Caco-2 (cell line): ENCODE data around the gene GPRC5D. TPM values are rescaled to one million over a fixed set of nuclear protein-coding genes. Genes with fewer than 3 reads are reported as not detected.

Experiments used
- BruUV-seq: library from RNA; stranded (reverse); fragments of 400-500 nt; replicated peaks from 2 replicates; lab custom pipeline; 2021; lab: Mats Ljungman, UMichigan
- CTCF ChIA-PET: fragments of 300-600 bp; sonication (Branson Sonifier 250); formaldehyde crosslinking; loops from one replicate; lab custom pipeline; 2022; ENCODE audit warnings: antibody characterized with exemption; lab: Charles Lee
- POLR2A ChIA-PET: fragments of 300-600 bp; sonication (Branson Sonifier 250); formaldehyde crosslinking; loops from one replicate; lab custom pipeline; 2022; ENCODE audit warnings: antibody characterized with exemption; lab: Charles Lee
- DNase-seq, 2 experiments: peaks; one replicate each; pipeline versions ENCODE4 v3.0.0 to v3.0.0-alpha.2; 2020 to 2022
- H3K27me3 ChIP-seq: replicated peaks from 2 replicates; pipeline ENCODE4 v1.6.0; 2011; ENCODE audit warnings: low read length; ENCODE audit not compliant: control insufficient read depth, insufficient read depth
- H3K36me3 ChIP-seq: 2 replicates; pipeline ENCODE4 v1.5.1; 2011; ENCODE audit warnings: low read length; ENCODE audit not compliant: control insufficient read depth, insufficient read depth
- H3K4me1 ChIP-seq: fragments of 250-450 bp; sonication (Bioruptor Pico); 2 replicates; pipeline ENCODE4 v1.5.1; 2020; ENCODE audit warnings: mild to moderate bottlenecking
- H3K4me3 ChIP-seq: 2 replicates; pipeline ENCODE4 v1.5.1; 2011; ENCODE audit warnings: low read depth, mild to moderate bottlenecking, control low read depth, low read length
- H3K9me3 ChIP-seq: fragments of 250-450 bp; sonication (Bioruptor Pico); 2 replicates; pipeline ENCODE4 v1.5.1; 2020; ENCODE audit warnings: mild to moderate bottlenecking, moderate library complexity
- H3K27ac Mint-ChIP-seq: one replicate; pipeline ENCODE4 v1.8.0; 2022; ENCODE audit warnings: mixed read lengths; ENCODE audit not compliant: unreplicated experiment
- H3K27me3 Mint-ChIP-seq: one replicate; pipeline ENCODE4 v1.8.0; 2022; ENCODE audit warnings: mixed read lengths; ENCODE audit not compliant: insufficient read depth, unreplicated experiment
- H3K36me3 Mint-ChIP-seq: one replicate; pipeline ENCODE4 v1.8.0; 2022; ENCODE audit warnings: mild to moderate bottlenecking, mixed read lengths; ENCODE audit not compliant: insufficient read depth, unreplicated experiment
- H3K4me1 Mint-ChIP-seq: one replicate; pipeline ENCODE4 v1.8.0; 2022; ENCODE audit warnings: low read depth, mixed read lengths; ENCODE audit not compliant: unreplicated experiment
- H3K4me3 Mint-ChIP-seq: one replicate; pipeline ENCODE4 v1.8.0; 2022; ENCODE audit warnings: mild to moderate bottlenecking, moderate library complexity, mixed read lengths; ENCODE audit not compliant: unreplicated experiment
- H3K9me3 Mint-ChIP-seq: one replicate; pipeline ENCODE4 v1.8.0; 2022; ENCODE audit warnings: mixed read lengths; ENCODE audit not compliant: unreplicated experiment
- CTCF ChIP-seq, 2 experiments: fragments of 200-600 bp in 1 of 2; IDR thresholded peaks; 1 replicate in 1 of 2; 2 replicates in 1 of 2; pipeline versions ENCODE4 v1.5.1 to v1.8.0; 2011 to 2022; ENCODE audit warnings: antibody characterized with exemption in 1 of 2, control low read depth in 1 of 2, inconsistent platforms in 1 of 2, low read depth in 1 of 2, low read length in 1 of 2, mild to moderate bottlenecking in 1 of 2, moderate library complexity in 1 of 2; ENCODE audit not compliant: insufficient read depth in 1 of 2, severe bottlenecking in 1 of 2, unreplicated experiment in 1 of 2
- intact Hi-C: fragments of 100-400 bp; cut with micrococcal nuclease; formaldehyde crosslinking; loops from one replicate; pipeline ENCODE4 v1.10.0; 2022; ENCODE audit not compliant: unreplicated experiment
- total RNA-seq: library from RNA; stranded (reverse); gene quantifications from 2 replicates; pipeline ENCODE4 v1.2.3, GENCODE V29; 2022

GPRC5D gene
- total RNA-seq, 1 experiment from 2014 or later: not detected

- ChIA-PET POLR2A (no interaction called here), CTCF (no interaction called here)
Measured at GRCh38 chr12:12945591-12945990, 6.4 kb downstream of the GPRC5D start.

GRCh38 chr12:12943586-12944260 lies 8.2 kb downstream of the GPRC5D start:
- Mint-ChIP-seq H3K36me3 (no peaks in the 10 kb centered on the region), H3K9me3 (no peaks in the 10 kb centered on the region), H3K27ac (no peak overlapping the region), H3K4me1 (no peaks in the 10 kb centered on the region), H3K4me3 (no peak overlapping the region), H3K27me3 (no peaks in the 10 kb centered on the region)
- Histone ChIP-seq H3K36me3 (no peaks in the 10 kb centered on the region), H3K4me3 (no peak overlapping the region), H3K9me3 (no peaks in the 10 kb centered on the region), H3K27me3 (no peaks in the 10 kb centered on the region), H3K4me1 (no peaks in the 10 kb centered on the region)
- TF ChIP-seq CTCF (IDR thresholded peaks at IDR 0.05; ENCODE audit: insufficient read depth in 1 of 2, low read depth in 1 of 2, low read length in 1 of 2, severe bottlenecking in 1 of 2, unreplicated experiment in 1 of 2): no peak
- intact Hi-C loops: no loop called here
- CTCF ChIA-PET: no interaction called here
- no TSS peak for BruUV-seq
- POLR2A ChIA-PET: no interaction called here
- no peak for DNase-seq

More at GRCh38 chr12:12945591-12945990, 6.4 kb downstream of the GPRC5D start:
- no peaks in the 10 kb centered on the region for H3K36me3 Mint-ChIP-seq
- intact Hi-C loops: no loop called here
- H3K4me3 Mint-ChIP-seq: no peak overlapping the region
- no peaks in the 10 kb centered on the region for H3K9me3 ChIP-seq
- H3K27me3 ChIP-seq: no peaks in the 10 kb centered on the region
- TF ChIP-seq CTCF (IDR thresholded peaks at IDR 0.05; ENCODE audit: insufficient read depth in 1 of 2, low read depth in 1 of 2, low read length in 1 of 2, severe bottlenecking in 1 of 2, unreplicated experiment in 1 of 2): no peak
- H3K27me3 Mint-ChIP-seq: no peaks in the 10 kb centered on the region
- no peaks in the 10 kb centered on the region for H3K36me3 ChIP-seq
- peaks cover 8% of the 10 kb centered on the region for H3K9me3 Mint-ChIP-seq
- H3K27ac Mint-ChIP-seq: no peak overlapping the region
- BruUV-seq: no TSS peak
- H3K4me1 Mint-ChIP-seq: no peaks in the 10 kb centered on the region
- no peaks in the 10 kb centered on the region for H3K4me1 ChIP-seq
- no peak for DNase-seq
- H3K4me3 ChIP-seq: no peak overlapping the region

GRCh38 chr12:12941450-12942350 lies 10.3 kb downstream of the GPRC5D start:
- Mint-ChIP-seq H3K36me3 (no peaks in the 10 kb centered on the region), H3K9me3 (no peaks in the 10 kb centered on the region), H3K4me1 (no peaks in the 10 kb centered on the region), H3K27ac (no peak overlapping the region), H3K27me3 (no peaks in the 10 kb centered on the region), H3K4me3 (no peak overlapping the region)
- no peaks in the 10 kb centered on the region for H3K27me3 ChIP-seq
- TF ChIP-seq CTCF (IDR thresholded peaks at IDR 0.05; ENCODE audit: insufficient read depth in 1 of 2, low read depth in 1 of 2, low read length in 1 of 2, severe bottlenecking in 1 of 2, unreplicated experiment in 1 of 2): no peak
- no peaks in the 10 kb centered on the region for H3K9me3 ChIP-seq
- no peak for DNase-seq
- intact Hi-C loops: no loop called here
- H3K4me3 ChIP-seq: no peak overlapping the region
- ChIA-PET CTCF (no interaction called here), POLR2A (no interaction called here)
- no TSS peak for BruUV-seq
- H3K4me1 ChIP-seq: no peaks in the 10 kb centered on the region
- H3K36me3 ChIP-seq: no peaks in the 10 kb centered on the region
